ENCODE measurements around the gene CLEC16A.

GRCh38 chr16:11111150-11111549 lies 166.8 kb downstream of the CLEC16A start:
- TF ChIP-seq CTCF (IDR thresholded peaks at IDR 0.05; ENCODE audit: insufficient read depth, low read length) (no peak), POLR2AphosphoS5 (IDR thresholded peaks at IDR 0.05; ENCODE audit: low read depth) (no peak), REST (IDR thresholded peaks at IDR 0.05; ENCODE audit: insufficient replicate concordance, low read depth) (no peak), GABPA (IDR thresholded peaks at IDR 0.05; ENCODE audit: low read depth) (no peak), SPI1 (IDR thresholded peaks at IDR 0.05; ENCODE audit: borderline replicate concordance, low read depth) (no peak)

Data from HL-60 (cell line).